HG02870 (cell line): ENCODE data around the gene BIVM.

Experiments
- ATAC-seq: cut with Tn5 transposase; IDR thresholded peaks from one replicate; pipeline ENCODE4 v1.9.1; 2021; ENCODE audit warnings: mild to moderate bottlenecking, moderate library complexity; ENCODE audit not compliant: unreplicated experiment

The BIVM gene

DNA sequence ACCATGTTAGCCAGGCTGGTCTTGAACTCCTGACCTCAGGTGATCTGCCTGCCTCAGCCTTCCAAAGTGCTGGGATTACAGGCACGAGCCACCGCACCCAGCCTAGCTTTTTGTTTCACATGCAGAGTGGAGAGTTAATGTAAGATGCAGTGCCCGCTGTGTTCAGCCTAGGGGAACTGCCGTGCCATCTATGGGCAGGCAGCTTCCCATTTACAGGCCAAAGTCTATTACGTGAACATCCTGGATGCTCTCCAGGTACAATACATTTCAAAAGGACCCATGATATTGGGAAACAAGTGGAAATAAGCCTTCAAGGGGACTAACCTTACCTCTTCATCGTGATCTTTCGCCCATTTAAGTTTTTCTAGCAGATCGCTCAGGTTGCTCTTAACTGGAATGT is 10.2 kb upstream of the BIVM start:
- ATAC-seq: no peak

DNA sequence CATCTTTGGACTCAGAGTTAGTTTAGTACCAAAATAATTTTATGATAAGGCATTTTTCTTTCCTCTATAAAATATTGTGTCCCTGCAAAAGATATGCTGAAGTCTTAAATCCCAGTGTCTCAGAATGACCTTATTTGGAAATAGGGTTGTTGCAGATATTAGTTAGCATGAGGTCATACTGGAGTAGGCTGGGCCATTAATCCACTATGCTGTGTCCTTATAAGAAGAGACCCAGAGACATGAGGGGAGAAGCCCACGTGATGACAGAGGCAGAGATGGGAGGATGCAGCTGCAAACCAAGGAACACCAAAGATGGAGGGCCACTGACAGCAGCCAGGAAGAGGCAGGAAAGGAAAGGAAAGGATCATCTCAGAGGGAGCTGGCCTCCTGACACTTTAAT is 6.5 kb upstream of the BIVM start:
- no peak for ATAC-seq

DNA sequence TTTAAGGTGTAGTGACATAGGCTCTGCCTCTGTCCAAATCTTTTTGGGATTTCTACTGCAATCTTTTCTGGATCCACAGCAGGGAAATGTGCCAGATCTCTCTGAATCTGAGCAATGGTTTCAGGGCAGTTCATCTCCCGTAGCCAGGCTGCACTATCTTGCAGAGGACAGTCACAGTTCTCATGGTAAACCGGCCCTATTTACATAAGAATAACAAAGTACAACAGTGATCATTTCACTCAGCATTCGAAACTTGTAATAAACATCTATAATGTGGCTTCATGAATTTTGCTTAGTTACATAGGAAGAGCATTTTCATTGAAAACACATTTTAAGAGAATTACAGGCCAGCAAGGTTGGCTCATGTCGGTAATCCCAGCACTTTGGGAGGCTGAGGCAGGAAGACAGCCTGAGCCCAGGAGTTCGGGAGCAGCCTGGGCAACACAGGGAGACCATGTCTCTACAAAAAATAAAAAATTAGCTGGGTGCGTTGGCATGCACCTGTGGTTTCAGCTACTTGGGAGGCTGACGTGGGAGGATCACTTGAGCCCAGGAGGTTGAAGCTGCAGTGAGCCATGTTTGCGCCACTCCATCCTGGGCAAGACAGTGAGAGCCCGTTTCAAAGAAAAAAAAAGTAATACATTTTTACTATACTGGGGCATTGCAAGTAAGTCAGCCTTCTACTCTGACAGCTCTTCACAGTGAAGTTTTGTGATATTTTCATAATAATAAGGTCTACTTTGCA is 5.1 kb upstream of the BIVM start:
- no peak for ATAC-seq

DNA sequence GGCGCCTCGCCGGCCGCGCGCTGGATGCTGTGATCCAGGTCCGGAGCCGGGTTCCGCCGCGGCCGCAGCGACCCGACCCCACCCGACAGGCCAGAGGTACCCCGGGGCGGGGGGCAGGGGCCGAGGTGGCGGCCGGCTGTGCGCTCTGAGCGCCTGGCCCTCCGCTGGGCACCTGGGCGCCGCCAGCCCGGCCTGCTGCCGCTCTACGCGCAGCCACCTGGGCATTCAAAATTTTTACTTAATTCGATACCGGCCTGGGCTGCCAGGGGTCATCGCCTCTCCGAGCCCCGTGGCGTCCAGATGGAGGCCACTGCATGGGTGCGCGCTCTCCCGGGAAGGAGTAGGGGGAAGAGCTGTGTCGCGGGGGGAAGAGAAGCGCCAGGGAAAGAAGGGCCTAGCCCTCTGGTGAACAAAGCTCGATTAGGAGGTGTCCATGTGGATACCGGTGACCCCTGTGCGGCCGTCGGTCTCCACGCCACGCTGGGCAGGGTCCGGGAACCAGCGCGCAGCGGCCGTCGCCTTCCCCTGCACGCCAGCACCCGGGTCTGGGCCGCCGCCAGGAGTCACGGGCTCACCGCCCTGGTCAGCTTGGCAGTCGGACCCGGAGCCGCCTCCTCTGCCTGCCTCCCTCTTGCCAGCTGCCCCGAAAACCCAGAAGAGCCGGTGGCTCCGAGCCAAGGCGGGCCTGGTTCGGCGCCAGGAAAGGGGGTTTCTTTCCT is 666 bp downstream of the BIVM start:
- ATAC-seq: peak; percentile 3

DNA sequence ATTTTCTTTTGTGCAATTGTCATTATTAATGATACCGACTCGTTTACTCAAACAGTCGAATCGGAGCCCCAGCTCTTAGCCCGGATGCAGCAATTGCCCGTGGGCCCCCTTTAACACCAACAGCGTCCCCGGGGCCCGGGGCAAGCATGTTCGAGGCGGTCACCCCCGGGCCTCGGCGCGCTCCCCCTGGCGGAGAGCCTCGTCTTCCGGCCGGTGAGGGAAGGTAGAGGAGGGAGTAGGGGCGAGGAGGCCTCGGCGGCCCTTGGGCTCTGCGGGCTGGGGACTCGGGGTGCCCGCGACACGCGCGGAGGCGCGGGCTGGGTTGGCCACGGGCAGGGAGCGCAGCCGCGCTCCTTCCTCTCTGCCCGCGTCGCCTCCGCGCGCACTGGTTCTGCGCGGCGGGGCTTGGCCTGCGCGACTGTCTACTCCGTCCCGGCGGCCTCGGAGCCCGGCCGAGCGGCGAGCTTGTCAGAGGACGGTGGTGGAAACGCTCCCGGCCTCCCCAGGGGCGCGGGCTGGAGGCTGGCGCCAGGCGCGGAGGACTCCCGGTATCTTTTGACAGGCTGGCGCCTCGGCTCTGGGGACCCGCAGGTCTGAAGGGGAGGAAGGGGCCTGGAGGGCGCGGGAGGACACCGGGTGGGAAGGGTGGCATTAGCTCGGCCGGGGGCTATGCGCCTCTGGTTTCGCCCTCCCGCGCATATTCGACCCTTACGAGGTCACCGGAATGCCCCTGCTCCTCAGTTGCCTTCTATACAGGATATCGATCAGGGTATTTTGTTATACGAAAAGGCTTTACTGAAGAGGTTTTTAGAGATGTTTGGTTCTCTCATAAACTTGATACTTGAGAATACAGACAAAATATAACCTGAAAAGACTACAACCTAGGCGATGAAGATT is 1.5 kb downstream of the BIVM start:
- peak; percentile 67 for ATAC-seq

DNA sequence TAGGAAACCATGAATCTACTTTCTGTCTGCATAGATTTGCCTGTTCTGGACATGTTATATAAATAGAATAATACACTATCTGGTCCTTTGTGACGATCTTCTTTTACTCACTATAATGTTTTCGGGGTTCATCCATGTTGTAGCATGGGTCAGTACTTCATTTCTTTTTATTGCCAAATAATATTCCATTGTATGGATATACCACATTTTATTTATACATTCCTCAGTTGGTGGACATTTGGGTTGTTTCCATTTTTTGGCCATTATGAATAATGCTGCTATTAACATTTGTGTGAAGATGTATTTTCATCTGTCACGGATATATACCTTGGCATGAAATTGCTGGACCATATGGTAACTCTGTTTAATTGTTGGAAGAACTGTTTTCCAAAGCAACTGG is 6.8 kb downstream of the BIVM start:
- ATAC-seq: no peak

DNA sequence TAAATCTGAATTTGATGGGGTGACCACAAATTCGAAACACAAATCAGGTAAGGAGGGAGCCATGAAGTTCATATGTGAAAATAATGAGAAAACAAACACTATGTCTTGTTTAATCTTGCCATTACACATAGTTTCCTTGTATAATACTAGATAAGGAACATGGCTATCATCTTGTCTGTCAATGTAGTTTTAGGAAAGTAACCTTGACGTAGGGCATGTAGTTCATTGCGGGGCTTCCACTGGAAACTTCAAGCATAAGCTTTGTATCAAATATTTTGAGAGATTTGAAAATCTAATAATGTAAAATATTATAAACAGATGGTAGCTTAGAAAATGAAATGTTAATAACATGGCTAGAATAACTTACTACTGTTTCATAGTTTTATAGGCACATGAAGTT is 8.8 kb downstream of the BIVM start:
- ATAC-seq: no peak

DNA sequence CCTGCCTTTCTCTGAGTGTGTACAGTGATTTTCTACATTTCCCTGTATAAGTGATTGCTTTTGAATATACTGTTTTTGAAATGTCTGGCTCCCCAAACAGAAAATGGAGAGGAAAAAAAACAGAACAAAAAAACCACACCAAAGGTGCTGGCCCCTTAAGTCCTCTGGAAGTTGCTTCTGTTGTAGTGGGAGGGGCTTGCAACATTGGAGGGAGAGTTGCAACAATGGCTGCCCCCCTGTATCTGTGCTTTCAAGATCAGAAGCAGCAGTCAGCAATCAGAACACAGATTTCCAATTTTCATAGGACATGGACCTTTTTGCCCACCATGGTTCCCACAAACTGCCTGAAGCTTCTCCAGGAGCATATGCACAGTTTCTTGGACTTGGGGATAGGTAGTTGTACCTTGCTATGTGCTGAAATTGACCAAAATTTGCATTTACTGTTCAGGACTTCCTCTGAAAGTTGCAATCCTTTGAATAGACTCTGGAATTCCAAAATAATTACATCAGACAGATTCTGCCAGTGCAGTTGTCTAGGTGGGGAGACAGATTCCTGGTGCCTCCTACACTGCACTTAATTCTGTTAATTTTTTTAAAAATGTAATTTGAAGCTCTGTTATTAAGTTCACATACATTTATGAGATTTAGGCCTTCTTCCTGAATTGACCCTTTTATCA is 13.8 kb downstream of the BIVM start:
- no peak for ATAC-seq

DNA sequence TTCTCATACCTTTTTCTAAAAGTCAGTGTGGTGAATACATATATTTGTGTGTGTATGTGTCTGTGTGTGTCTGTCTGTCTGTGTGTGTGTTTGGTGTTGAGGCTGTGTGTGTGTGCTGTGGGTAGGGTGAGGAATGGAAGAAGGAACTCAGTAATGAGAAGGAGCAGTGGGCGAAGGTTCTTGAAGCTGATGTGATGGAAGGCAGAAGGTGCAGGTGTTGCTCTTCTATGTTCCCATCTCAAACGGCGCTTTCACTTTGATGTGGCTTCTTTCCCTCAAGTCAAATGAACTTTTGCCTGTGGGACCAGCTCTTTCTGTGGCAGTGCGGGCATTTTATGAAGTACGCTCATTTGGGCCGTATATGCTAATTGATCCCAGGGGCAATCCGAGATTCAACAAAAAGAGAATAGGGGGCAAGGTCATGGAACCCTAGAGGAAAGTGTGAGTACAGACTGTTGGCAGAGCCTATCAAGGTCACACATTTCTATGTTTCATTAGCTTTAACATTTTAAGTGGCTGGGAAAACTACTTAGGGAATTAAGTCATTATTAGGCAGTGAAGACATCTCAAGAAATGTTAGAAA is 15.2 kb downstream of the BIVM start:
- peak; percentile 93 for ATAC-seq

DNA sequence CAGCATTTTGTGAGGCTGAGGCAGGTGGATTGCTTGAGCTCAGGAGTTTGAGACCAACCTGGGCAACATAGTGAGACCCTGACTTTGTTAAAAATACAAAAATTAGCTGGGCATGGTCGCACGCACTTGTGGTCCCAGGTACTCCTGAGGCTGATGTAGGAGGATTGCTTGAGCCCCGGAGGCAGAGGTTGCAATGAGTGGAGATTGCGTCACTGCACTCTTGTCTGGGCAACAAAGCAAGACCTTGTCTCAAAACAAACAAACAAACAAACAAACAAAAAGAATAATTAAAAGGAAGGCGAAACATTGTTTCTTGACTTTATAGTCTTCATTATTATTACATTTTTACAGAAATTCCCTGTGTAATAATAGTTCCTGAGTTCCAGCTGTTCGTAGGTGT is 15.9 kb downstream of the BIVM start:
- no peak for ATAC-seq

DNA sequence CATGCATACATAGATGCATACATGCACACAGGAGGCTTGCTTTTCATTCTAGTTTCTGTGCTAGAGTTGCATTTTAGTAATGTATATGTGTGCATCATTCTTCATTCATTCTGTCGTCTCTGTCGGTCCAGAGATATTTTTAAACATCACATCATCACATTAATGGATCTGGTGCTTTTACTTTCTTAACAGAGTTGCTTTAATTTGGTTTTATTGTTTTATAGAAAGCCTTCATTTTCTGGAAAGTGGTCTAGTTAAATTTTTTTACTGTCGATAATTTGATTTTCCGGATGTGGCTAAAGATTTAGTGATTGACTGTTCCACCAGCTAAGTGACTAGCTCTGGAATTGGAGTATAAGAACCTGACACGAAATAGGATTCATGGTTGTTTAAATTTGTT is 16.9 kb downstream of the BIVM start:
- ATAC-seq: no peak

DNA sequence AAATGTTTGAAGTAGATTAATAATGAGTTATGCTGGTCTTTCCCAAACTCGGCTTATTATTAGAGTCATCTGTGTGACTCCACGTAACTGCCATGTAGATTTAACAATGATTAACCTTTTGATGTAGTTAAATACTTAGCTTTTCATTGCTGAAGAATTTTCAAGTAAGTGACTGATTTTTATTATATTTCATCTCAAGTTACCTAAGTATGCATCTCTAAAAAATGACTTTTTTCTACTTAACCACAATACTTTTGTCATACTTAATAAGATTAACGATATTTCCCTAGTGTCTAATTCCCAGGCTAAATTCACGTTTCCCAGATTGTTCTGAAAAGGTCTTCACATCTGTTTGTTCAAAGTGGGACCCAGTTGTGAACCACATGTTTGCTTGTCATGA is 17.8 kb downstream of the BIVM start:
- ATAC-seq: no peak

DNA sequence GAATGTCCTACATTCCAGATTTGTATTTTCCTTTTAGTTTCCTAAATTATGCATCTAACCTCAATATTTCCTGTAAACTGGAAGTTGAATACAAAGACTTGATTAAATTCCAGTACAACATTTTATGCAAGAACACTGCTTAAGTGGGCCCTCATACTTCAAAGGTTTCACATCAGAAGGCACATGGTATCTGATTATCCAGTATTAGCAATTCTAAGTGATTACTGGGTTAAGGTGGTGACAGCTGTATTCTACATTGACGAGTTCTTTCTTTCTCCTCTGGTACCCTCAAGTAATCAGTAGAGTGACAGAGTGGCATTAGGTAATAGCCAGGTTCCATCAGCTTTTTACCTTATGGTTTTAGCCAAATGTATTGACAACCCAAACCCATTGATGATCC is 18.3 kb downstream of the BIVM start:
- ATAC-seq: no peak

DNA sequence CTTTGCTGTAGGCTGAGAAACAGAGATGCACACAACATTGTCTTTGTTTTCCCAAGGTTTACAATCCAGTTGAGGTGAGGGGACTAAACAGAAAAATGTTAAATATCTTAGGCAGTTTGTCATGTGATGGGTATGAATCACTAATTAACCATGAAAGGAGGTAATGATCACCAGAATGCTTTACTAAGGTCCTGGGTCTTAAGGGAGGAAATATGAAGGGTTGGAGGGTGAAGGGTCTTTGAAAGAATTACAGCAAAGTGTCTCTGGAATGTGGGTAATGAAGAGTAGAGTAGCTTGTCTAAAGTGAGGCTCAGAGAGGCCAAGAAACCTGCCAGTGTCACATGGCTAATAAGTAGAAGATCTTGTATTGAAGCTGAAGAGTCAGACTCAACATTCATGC is 19.0 kb downstream of the BIVM start:
- ATAC-seq: no peak

DNA sequence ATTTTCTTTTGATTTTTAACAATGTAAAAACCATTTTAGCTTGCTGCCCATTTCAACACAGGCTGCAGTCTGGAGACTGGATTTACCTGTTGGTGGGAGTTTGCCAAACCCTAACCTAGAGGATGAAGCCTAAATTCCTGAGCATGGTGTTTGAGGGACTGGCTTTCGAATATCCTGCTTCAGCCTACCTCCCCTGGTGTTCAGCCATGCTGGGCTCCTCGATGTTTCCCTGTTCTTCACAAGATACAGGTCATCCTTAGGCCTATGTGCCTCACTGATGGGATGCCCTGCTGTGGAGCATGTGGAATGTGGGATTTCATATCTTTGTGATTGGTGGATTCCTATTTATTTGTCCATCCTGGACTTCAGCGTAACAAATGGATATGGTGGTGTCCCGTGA is 26.5 kb downstream of the BIVM start:
- ATAC-seq: no peak

DNA sequence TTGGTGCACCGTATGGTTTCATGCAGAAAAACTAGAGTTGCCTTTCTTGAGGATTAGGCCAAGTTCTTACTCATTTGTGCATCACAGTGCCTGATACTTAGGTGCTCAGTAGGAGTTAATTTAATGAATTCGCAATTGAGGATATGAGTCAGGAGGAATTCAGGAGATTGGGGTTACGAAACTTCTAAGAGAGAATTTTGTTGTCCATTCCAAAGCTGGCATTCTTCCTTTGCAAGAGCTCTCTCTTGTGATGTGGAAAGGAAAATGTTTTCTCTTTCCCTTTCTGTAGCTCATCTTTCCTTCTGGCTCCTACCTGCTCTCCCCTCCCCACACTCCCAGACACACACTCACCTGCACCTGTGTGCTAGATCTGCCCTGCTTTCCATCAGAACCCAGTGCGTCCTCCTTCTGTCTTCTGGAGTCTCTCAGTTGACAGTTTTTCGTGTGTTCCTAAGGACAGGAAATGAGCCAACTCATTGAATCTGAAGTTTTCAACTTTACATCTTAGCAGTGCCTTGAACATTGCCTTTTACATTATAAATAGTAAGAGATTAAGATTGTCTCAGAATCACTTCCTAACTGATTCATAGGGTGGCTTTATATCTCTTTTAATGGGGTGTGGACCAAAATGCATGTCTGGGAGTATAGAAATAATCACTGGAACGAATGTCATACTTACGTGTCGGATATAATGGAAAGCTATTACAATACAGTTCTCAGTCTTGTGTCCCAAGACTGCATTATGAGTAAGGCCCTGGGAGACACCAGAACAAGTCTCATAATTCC is 27.2 kb downstream of the BIVM start:
- ATAC-seq: no peak

DNA sequence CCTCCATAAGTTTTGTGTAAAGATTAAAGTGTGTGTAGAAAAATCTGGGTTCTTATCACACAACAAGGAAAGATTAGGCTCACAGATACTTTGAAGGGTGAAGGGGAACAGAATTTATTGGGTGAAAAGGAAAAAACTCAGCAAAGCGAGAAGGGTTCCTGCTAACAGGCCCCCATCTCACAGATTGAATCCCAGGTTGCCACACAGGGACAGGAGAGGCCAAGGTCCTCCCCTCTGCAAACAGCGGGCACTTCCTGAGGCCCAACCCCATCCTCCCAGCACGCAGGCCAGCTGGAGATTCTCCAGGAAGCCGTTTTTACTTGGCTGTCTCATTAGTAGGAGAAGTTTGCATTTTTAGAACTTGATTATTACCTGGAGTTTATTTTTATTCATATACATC is 31.7 kb downstream of the BIVM start:
- no peak for ATAC-seq

DNA sequence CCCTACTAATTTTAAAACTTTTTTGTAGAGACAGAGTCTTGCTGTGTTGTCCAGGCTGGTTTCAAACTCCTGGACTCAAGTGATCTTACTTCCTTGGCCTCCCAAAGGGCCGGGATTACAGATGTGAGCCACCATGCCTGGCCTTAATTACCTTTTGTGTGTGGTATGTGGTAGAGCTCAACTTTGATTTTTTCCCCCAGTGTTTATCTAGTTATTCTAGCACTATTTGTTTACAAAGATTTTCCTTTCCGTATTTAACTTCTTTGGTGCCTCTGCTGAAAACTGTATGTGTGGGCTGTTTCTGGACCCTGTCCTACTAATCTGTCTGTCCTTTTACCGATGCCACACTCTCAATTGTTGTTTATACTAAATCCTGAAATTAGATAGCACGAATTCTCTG is 37.6 kb downstream of the BIVM start:
- ATAC-seq: no peak

DNA sequence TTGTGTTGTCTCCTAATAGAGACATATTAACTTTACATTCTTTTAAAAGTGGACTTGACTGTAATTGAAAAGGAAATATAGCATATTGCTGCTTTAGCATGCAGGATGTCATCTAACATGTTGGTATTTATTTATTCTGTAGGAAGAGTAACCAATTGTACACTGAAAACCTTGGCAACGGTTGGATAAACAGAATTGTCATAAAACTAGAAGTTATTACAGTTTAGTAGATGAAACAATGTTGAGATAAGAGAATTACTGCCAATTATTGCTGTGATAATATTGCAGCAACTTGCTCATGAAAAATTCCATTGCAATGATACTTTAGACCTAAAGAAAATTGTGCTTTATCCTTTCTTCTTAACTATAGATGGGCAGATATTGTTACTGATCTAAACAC is 39.4 kb downstream of the BIVM start:
- ATAC-seq: no peak

DNA sequence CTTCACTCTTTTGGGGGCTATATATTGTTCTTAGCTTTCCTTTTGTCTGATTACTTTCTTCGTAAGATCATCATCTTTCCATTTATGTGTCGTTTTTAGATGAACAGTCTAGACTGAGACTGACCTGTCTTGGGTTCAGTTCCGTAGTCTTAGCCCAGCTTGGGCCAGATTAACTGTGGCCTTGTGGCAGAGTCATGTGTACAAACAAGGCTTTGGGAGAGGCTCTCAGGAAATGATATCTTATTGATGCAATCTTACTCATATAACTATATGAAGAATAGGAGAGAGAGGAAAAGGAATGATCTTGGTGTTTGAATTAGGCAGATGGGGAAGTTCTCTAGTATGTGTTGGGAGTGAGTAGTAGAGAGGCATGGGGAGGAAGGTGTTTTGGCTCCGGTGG is 40.1 kb downstream of the BIVM start:
- no peak for ATAC-seq
